Neutrophil (primary cell): ENCODE data around the gene ZNF335.

Source experiments
- H3K27ac ChIP-seq: fragments of 200-600 bp; sonication (generic); 2 replicates; pipeline ENCODE4 v1.5.1; 2016; ENCODE audit warnings: mild to moderate bottlenecking, moderate library complexity
- H3K27me3 ChIP-seq: fragments of 200-600 bp; sonication (generic); 2 replicates; pipeline ENCODE4 v1.6.0; 2016; ENCODE audit warnings: mild to moderate bottlenecking
- H3K36me3 ChIP-seq: fragments of 200-600 bp; sonication (generic); 2 replicates; pipeline ENCODE4 v1.5.1; 2017
- H3K4me1 ChIP-seq, 2 experiments: fragments of 200-600 bp in 1 of 2; sonication (generic) in 1 of 2; 1 replicate in 1 of 2; 2 replicates in 1 of 2; pipeline versions ENCODE4 v1.5.1 to v1.6.1; 2013 to 2016; ENCODE audit warnings: low read depth in 1 of 2, low read length in 1 of 2, mild to moderate bottlenecking in 1 of 2, moderate library complexity in 1 of 2; ENCODE audit not compliant: control insufficient read depth in 1 of 2, insufficient read depth in 1 of 2
- H3K4me3 ChIP-seq, 2 experiments: fragments of 200-600 bp in 1 of 2; sonication (generic) in 1 of 2; 1 replicate in 1 of 2; 2 replicates in 1 of 2; pipeline ENCODE4 v1.5.1; 2013 to 2016; ENCODE audit warnings: low read depth in 1 of 2, low read length in 1 of 2, mild to moderate bottlenecking in 1 of 2, moderate library complexity in 1 of 2
- H3K9me3 ChIP-seq: fragments of 200-600 bp; sonication (generic); 2 replicates; pipeline ENCODE4 v1.5.1; 2016
- CTCF ChIP-seq: fragments of 200-600 bp; sonication (generic); IDR thresholded peaks from 2 replicates; pipeline ENCODE4 v1.5.1; 2016; ENCODE audit warnings: antibody characterized with exemption

ZNF335 gene

GRCh38 chr20:45908084-45908483 lies 63.9 kb downstream of the ZNF335 start:
- Histone ChIP-seq H3K27me3 (peaks cover 20% of the 10 kb centered on the region), H3K4me1 (peaks cover 28 to 35% of the 10 kb centered on the region in 2 experiments), H3K4me3 (no peak overlapping the region), H3K27ac (no peak overlapping the region), H3K36me3 (peaks cover 3% of the 10 kb centered on the region), H3K9me3 (no peaks in the 10 kb centered on the region)
- TF ChIP-seq CTCF, result no peak

GRCh38 chr20:45907219-45907948 lies 64.6 kb downstream of the ZNF335 start:
- H3K27ac ChIP-seq, result no peak overlapping the region
- no peak overlapping the region for H3K4me3 ChIP-seq
- H3K27me3 ChIP-seq, result peaks cover 13% of the 10 kb centered on the region
- peaks cover 27 to 35% of the 10 kb centered on the region in 2 experiments for H3K4me1 ChIP-seq
- H3K36me3 ChIP-seq, result peaks cover 3% of the 10 kb centered on the region
- no peak for TF ChIP-seq CTCF
- H3K9me3 ChIP-seq, result no peaks in the 10 kb centered on the region

GRCh38 chr20:45905505-45906079 lies 66.4 kb downstream of the ZNF335 start:
- no peak overlapping the region for H3K4me3 ChIP-seq
- H3K9me3 ChIP-seq, result no peaks in the 10 kb centered on the region
- H3K27me3 ChIP-seq, result no peaks in the 10 kb centered on the region
- H3K4me1 ChIP-seq, result peaks cover 9 to 17% of the 10 kb centered on the region in 2 experiments
- no peak for TF ChIP-seq CTCF
- no peak overlapping the region for H3K27ac ChIP-seq
- H3K36me3 ChIP-seq, result peaks cover 3% of the 10 kb centered on the region

GRCh38 chr20:45904583-45905504 lies 67.2 kb downstream of the ZNF335 start:
- no peak overlapping the region for H3K27ac ChIP-seq

More at GRCh38 chr20:45904583-45905504, 67.2 kb downstream of the ZNF335 start:
- H3K27me3 ChIP-seq, result no peaks in the 10 kb centered on the region
- peaks cover 3% of the 10 kb centered on the region for H3K36me3 ChIP-seq
- no peak for TF ChIP-seq CTCF
- no peaks in the 10 kb centered on the region for H3K9me3 ChIP-seq
- H3K4me1 ChIP-seq, result peaks cover 2 to 11% of the 10 kb centered on the region in 2 experiments
- no peak overlapping the region for H3K4me3 ChIP-seq
